ENCODE measurements around the gene GEMIN4. TPM values are rescaled to one million over a fixed set of nuclear protein-coding genes. Genes with fewer than 3 reads are reported as not detected.

Gene GEMIN4
- total RNA-seq (2021; fragmentation: NEBNext Ultra II Directional; extraction: Animal tissue kit (Norgen Biotek cat#: 25700)) (51.9 and 55.9 TPM in 2 replicates), polyA plus RNA-seq (2011; rRNA removed) (32.1 and 57.6 TPM in 2 replicates), polyA minus RNA-seq (2011; rRNA and poly(A)+ RNA removed) (57.7 and 63.3 TPM in 2 replicates)
- polyA plus RNA-seq (2011; cell fraction: cytosol; rRNA removed), result 30.3 TPM
- 65.0 TPM for polyA plus RNA-seq (2011; cell fraction: nucleus; rRNA removed)
- polyA plus RNA-seq (2012, experiment 1 of 2), result 29.7 to 37.7 TPM (median 36.6 TPM) in 4 replicates
- 42.0 TPM for polyA plus RNA-seq (2012, experiment 2 of 2)
- polyA plus RNA-seq (2013, experiment 1 of 2), result 25.0 TPM
- 22.9 TPM for polyA plus RNA-seq (2013, experiment 2 of 2)
- polyA minus RNA-seq (2011; cell fraction: cytosol; rRNA and poly(A)+ RNA removed), result 21.7 TPM
- 31.7 TPM for polyA minus RNA-seq (2011; cell fraction: nucleus; rRNA and poly(A)+ RNA removed)
- long read RNA-seq, experiment 1, full-length matches to known transcripts, result 38 of 38 reads
- long read RNA-seq, experiment 1, partial matches to known transcripts, result 0 of 38 reads
- long read RNA-seq, experiment 1, other reads (novel, unspliced or antisense), result 0 of 38 reads
- long read RNA-seq, experiment 2, full-length matches to known transcripts, result 10 of 12 reads
- long read RNA-seq, experiment 2, partial matches to known transcripts, result 0 of 12 reads
- long read RNA-seq, experiment 2, other reads (novel, unspliced or antisense), result 2 of 12 reads

- Histone ChIP-seq H3K23me2 (ENCODE audit: low read depth, low read length) (peaks cover 11% of the 10 kb centered on the region), H3K4me3 (ENCODE audit: extremely low read depth in 1 of 4, insufficient read depth in 2 of 4, low read depth in 3 of 4, low read length in 4 of 4) (peak within 1 kb of the TSS; percentile 70 to 88 (median 84)), H2BK120ac (replicated peaks; ENCODE audit: low read depth, low read length) (no peak within 1 kb of the TSS), H3K18ac (ENCODE audit: extremely low read depth, low read length) (peak within 1 kb of the TSS; percentile 97), H3K79me1 (ENCODE audit: low read depth, low read length) (peaks cover 13% of the 10 kb centered on the region), H3K79me2 (ENCODE audit: control insufficient read depth in 1 of 2, insufficient read depth in 2 of 2, low read length in 2 of 2) (peaks cover 3 to 40% of the 10 kb centered on the region in 2 experiments; a peak in 3 of 4 replicates), H4K91ac (replicated peaks; ENCODE audit: insufficient read length, low read length) (peak within 1 kb of the TSS; percentile 92), H3K23ac (ENCODE audit: insufficient read length) (no peak within 1 kb of the TSS), H3K27ac (ENCODE audit: low read depth, low read length) (peak within 1 kb of the TSS; percentile 68; the same call in 1 of the 2 replicates), H4K8ac (ENCODE audit: extremely low read depth, insufficient read depth, low read length) (peak within 1 kb of the TSS; percentile 93), H2BK20ac (ENCODE audit: low read length) (no peak within 1 kb of the TSS), H2AK5ac (ENCODE audit: low read depth, low read length) (no peak within 1 kb of the TSS; the same call in 1 of the 2 replicates), H2BK12ac (ENCODE audit: low read depth, low read length) (peak within 1 kb of the TSS; percentile 13; the same call in 1 of the 2 replicates), H2AFZ (ENCODE audit: low read length) (peak within 1 kb of the TSS; percentile 13), H3K9me3 (ENCODE audit: insufficient read depth in 2 of 2, low read depth in 1 of 2, low read length in 1 of 2) (peaks cover 4 to 7% of the 10 kb centered on the region in 2 experiments; a peak in 2 of 4 replicates), H4K5ac (ENCODE audit: insufficient read length, low read depth, low read length) (peak within 1 kb of the TSS; percentile 3), H3K56ac (replicated peaks; ENCODE audit: insufficient read length, low read depth, low read length) (peak within 1 kb of the TSS; percentile 62), H3K14ac (ENCODE audit: insufficient read length) (no peak within 1 kb of the TSS), H3K36me3 (ENCODE audit: control insufficient read depth in 2 of 4, insufficient read depth in 4 of 4, low read length in 3 of 4) (peaks cover 3 to 24% (median 18%) of the 10 kb centered on the region in 4 experiments; a peak in 6 of 8 replicates), H2BK15ac (ENCODE audit: low read length) (no peak within 1 kb of the TSS), H2BK5ac (ENCODE audit: low read depth, low read length) (peak within 1 kb of the TSS; percentile 1; the same call in 1 of the 2 replicates), H3K4me2 (ENCODE audit: insufficient read depth in 1 of 2, low read depth in 2 of 2, low read length in 2 of 2) (peak within 1 kb of the TSS; percentile 95 to 96), H3K4ac (replicated peaks; ENCODE audit: insufficient read length, low read depth, low read length) (peak within 1 kb of the TSS; percentile 89), H3K27me3 (replicated peaks in 1 of 4; ENCODE audit: control insufficient read depth in 3 of 4, extremely low read depth in 1 of 4, insufficient read depth in 3 of 4, low read length in 3 of 4) (no peaks in the 10 kb centered on the region), H3K4me1 (replicated peaks in 1 of 4; ENCODE audit: control insufficient read depth in 3 of 4, insufficient read depth in 4 of 4, low read length in 3 of 4) (peaks cover 2 to 11% (median 7%) of the 10 kb centered on the region in 4 experiments; a peak in 6 of 7 replicates), H4K20me1 (replicated peaks in 1 of 2; ENCODE audit: control insufficient read depth in 1 of 2, insufficient read depth in 2 of 2, low read length in 2 of 2) (peaks cover 0 to 11% of the 10 kb centered on the region in 2 experiments), H3K9ac (replicated peaks in 1 of 4; ENCODE audit: extremely low read depth in 1 of 4, low read depth in 3 of 4, low read length in 3 of 4) (peak within 1 kb of the TSS; percentile 53 to 80 (median 72))
- CTCF ChIA-PET (ENCODE audit: partially characterized antibody), result interaction anchor here (1.2 to 1.5 kb wide), 6 partner anchors 19 to 245 kb away, joined by 3 to 5 read pairs (median 3); partner anchors contain the start of genes NXN and TIMM22
- POLR2A ChIA-PET (ENCODE audit: partially characterized antibody), result interaction anchor here (0.7 to 5.1 kb wide), 6 partner anchors 9 to 245 kb away, joined by 3 to 44 read pairs (median 4); partner anchors contain the start of genes GLOD4, MRM3 and TIMM22
- WGBS, 2 experiments (ENCODE audit: extremely low coverage in 1 of 2, insufficient coverage in 1 of 2, insufficient read length in 1 of 2, insufficient replicate concordance in 2 of 2, low coverage in 1 of 2, low lambda C conversion rate in 2 of 2, missing lambda C conversion rate in 1 of 2), result 0% methylated on average over 12 of the region's 87 CpGs; no CpG with 5 or more reads in 1 of the 2 experiments
- no peak for FAIRE-seq
- peak; percentile 86 to 100 for DNase-seq (ENCODE audit: low read depth in 1 of 2, low spot score in 2 of 2)
- TF ChIP-seq GTF2F1 (IDR thresholded peaks at IDR 0.05; ENCODE audit: borderline replicate concordance, low read depth, low read length) (no peak), JUND (IDR thresholded peaks at IDR 0.05; ENCODE audit: low read length) (no peak; the same call in 1 of the 2 replicates), CBX8 (IDR thresholded peaks at IDR 0.05; ENCODE audit: borderline replicate concordance, low read depth, low read length) (no peak), JUN (IDR thresholded peaks at IDR 0.05; ENCODE audit: low read depth, low read length) (no peak), EGR1 (IDR thresholded peaks at IDR 0.05; ENCODE audit: borderline replicate concordance, low read depth, low read length) (no peak), SP4 (IDR thresholded peaks at IDR 0.05; ENCODE audit: low read length) (peak; percentile 68; the same call in 1 of the 2 replicates), RNF2 (IDR thresholded peaks at IDR 0.05; ENCODE audit: borderline replicate concordance, low read depth, low read length, missing control alignments, poor library complexity, severe bottlenecking) (no peak)
Observed at GRCh38 chr17:752002-752619, at the start of gene GEMIN4. GEMIN4 (minus strand) TSS chr17:752264; CDS start chr17:752142, 122 bp downstream.
